ENCODE measurements around the gene LINS1. TPM values are rescaled to one million over a fixed set of nuclear protein-coding genes. Genes with fewer than 3 reads are reported as not detected.

Gene LINS1
- total RNA-seq, 4 donors from 2014 or later = 10.7 to 76.6 (median 35.7) TPM

GRCh38 chr15:100602823-100603393 is 924 bp upstream of the LINS1 start:
- TF ChIP-seq CTCF (IDR thresholded peaks at IDR 0.05) (no peak), EP300 (IDR thresholded peaks at IDR 0.05) (no peak), POLR2A (IDR thresholded peaks at IDR 0.05) (no peak)
- no peaks in the 10 kb centered on the region for H3K9me3 ChIP-seq
- H3K27me3 ChIP-seq = no peaks in the 10 kb centered on the region
- peak overlapping the region; percentile 85 to 99 (median 92) for H3K4me3 ChIP-seq
- peaks cover 0 to 56% (median 19%) of the 10 kb centered on the region in 4 donors for H3K4me1 ChIP-seq
- H3K36me3 ChIP-seq = peaks cover 0 to 8% (median 0%) of the 10 kb centered on the region in 3 donors
- DNase-seq (ENCODE audit: low spot score in 2 of 2) = no peak
- peak overlapping the region; percentile 60 to 95 (median 89) for H3K27ac ChIP-seq
- 0 to 1% methylated on average over 16 of the region's 16 CpGs for WGBS, 2 donors

DNA sequence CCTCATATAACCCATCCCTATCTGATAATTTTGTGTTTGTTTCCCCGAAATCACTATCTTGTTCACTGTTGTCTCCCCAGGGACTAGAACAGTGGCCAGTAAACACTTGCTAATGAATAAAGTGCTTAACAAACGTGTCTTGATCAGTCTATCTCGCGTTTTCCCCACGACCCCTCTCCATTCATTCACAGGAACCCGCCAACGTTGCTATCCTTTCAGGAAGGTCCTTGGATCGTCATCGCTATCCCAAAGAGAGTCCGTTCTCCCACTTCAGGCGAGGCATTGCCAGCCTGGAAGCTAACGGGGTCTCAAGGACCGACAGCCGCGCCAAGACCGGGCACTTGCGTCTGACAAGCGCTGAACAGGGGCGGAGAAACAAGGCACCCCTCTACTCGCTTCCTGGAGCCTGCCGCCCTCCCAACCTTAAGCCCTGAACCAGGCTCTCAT is 344 bp downstream of the LINS1 start:
- WGBS, 2 donors = 0% methylated on average over 19 to 21 of the region's 21 CpGs
- TF ChIP-seq POLR2A (IDR thresholded peaks at IDR 0.05) (no peak), EP300 (IDR thresholded peaks at IDR 0.05) (no peak), CTCF (IDR thresholded peaks at IDR 0.05) (no peak)
- DNase-seq (ENCODE audit: low spot score in 2 of 2) = peak in 1 of 2 donors; percentile 8
- H3K9me3 ChIP-seq = no peaks in the 10 kb centered on the region
- H3K36me3 ChIP-seq = peaks cover 0 to 3% (median 0%) of the 10 kb centered on the region in 3 donors
- no peaks in the 10 kb centered on the region for H3K27me3 ChIP-seq
- peaks cover 0 to 56% (median 19%) of the 10 kb centered on the region in 4 donors for H3K4me1 ChIP-seq
- H3K27ac ChIP-seq = peak overlapping the region; percentile 66 to 90 (median 88)
- H3K4me3 ChIP-seq = peak overlapping the region; percentile 85 to 87 (median 86)

DNA sequence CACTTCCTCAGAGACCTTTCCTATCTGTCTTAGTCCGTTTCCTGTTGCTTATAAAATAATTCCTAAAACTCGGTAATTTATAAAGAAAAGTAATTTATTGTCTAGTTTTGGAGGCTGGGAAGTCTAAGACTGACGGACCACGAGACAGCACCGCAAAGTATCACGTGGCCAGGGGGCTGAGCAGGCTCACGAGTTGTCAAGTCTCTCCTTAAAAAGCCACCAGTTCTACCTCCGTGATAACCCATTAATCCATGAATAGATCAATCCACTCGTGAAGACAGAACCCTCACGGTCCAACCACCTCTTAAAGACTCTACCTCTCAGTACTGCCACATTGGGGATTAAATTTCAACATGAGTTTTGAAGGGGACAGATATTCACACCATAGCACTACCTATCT is 821 bp downstream of the LINS1 start:
- no peak for DNase-seq (ENCODE audit: low spot score in 2 of 2)
- peaks cover 0 to 56% (median 19%) of the 10 kb centered on the region in 4 donors for H3K4me1 ChIP-seq
- 1 to 2% methylated on average over 10 of the region's 10 CpGs for WGBS, 2 donors
- peak overlapping the region; percentile 85 to 87 (median 86) for H3K4me3 ChIP-seq
- peak overlapping the region in 3 of 4 donors; percentile 86 to 90 (median 89) for H3K27ac ChIP-seq
- H3K9me3 ChIP-seq = no peaks in the 10 kb centered on the region
- no peaks in the 10 kb centered on the region for H3K36me3 ChIP-seq
- TF ChIP-seq CTCF (IDR thresholded peaks at IDR 0.05) (no peak), EP300 (IDR thresholded peaks at IDR 0.05) (no peak), POLR2A (IDR thresholded peaks at IDR 0.05) (no peak)
- H3K27me3 ChIP-seq = no peaks in the 10 kb centered on the region

DNA sequence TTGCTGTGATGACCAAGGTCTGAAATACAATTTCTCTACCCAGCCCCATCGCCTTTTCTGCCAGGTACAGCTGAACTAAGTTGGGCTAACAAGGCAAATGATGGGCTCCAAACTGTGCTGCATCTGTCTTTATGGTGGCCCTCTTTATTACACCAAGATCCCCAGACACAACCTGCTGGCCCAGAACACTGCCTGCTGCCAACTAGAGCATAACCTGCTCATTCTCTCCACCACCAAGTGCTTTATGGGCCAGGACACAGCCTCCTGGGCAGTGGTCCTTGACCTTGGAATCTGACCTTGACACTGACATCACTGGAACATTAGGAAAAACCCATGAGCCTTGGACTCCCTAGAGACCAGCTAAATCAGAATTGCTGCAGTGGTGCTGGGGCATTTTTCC is 3.3 kb downstream of the LINS1 start:
- Histone ChIP-seq H3K27me3 (no peaks in the 10 kb centered on the region), H3K36me3 (no peaks in the 10 kb centered on the region), H3K9me3 (no peaks in the 10 kb centered on the region), H3K27ac (no peak overlapping the region), H3K4me1 (peaks cover 0 to 42% (median 15%) of the 10 kb centered on the region in 4 donors), H3K4me3 (no peak overlapping the region)
- no peak for TF ChIP-seq EP300 (IDR thresholded peaks at IDR 0.05)
- TF ChIP-seq POLR2A (IDR thresholded peaks at IDR 0.05) = no peak
- TF ChIP-seq CTCF (IDR thresholded peaks at IDR 0.05) = no peak
- WGBS, 2 donors = 100% methylated on average over 1 of the region's 1 CpG
- no peak for DNase-seq (ENCODE audit: low spot score in 2 of 2)

DNA sequence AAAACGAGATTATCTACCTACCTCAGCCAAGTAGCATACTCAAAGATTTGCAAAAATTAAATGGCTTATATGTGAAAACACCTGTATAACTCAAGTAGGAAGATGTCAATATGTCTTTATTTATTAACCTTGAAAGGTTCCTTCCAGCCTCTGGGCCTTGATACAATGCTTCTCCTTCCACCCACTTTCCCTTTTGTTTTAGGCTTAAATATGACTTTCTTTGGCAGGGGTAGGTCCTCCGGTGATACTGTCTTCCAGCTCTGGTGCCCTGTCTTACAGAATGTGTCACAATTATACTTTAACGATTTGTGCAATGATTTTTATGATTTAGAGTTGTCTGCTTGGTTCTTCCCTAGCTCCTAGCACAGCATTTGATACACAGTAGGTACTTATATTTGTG is 4.1 kb downstream of the LINS1 start:
- Histone ChIP-seq H3K4me1 (peaks cover 0 to 35% (median 8%) of the 10 kb centered on the region in 4 donors), H3K4me3 (no peak overlapping the region), H3K9me3 (no peaks in the 10 kb centered on the region), H3K36me3 (no peaks in the 10 kb centered on the region), H3K27me3 (no peaks in the 10 kb centered on the region), H3K27ac (no peak overlapping the region)
- TF ChIP-seq CTCF (IDR thresholded peaks at IDR 0.05) (no peak), EP300 (IDR thresholded peaks at IDR 0.05) (no peak), POLR2A (IDR thresholded peaks at IDR 0.05) (no peak)
- 89 to 90% methylated on average over 3 of the region's 3 CpGs for WGBS, 2 donors
- no peak for DNase-seq (ENCODE audit: low spot score in 2 of 2)
